Transverse colon (tissue), 4 donors: ENCODE measurements around the gene PRR33. TPM values are rescaled to one million over a fixed set of nuclear protein-coding genes. Genes with fewer than 3 reads are reported as not detected.

Experiments
- DNase-seq: peaks from one replicate; pipeline ENCODE4 v3.0.0-alpha.2; 2019
- H3K27ac ChIP-seq, 4 donors: fragments of 200-600 bp; sonication (generic); 2 replicates each; pipeline ENCODE4 v1.5.1; 2016 to 2018; ENCODE audit warnings: inconsistent platforms in 4 of 4
- H3K27me3 ChIP-seq: fragments of 200-600 bp; sonication (generic); 2 replicates; pipeline ENCODE4 v1.5.1; 2017; ENCODE audit warnings: inconsistent platforms
- H3K36me3 ChIP-seq, 4 donors: fragments of 200-600 bp; sonication (generic); 2 replicates each; pipeline ENCODE4 v1.5.1; 2017 to 2019; ENCODE audit warnings: inconsistent platforms in 4 of 4
- H3K4me1 ChIP-seq, 4 donors: fragments of 200-600 bp; sonication (generic); 2 replicates each; pipeline ENCODE4 v1.5.1; 2017 to 2020; ENCODE audit warnings: inconsistent platforms in 4 of 4
- H3K4me3 ChIP-seq, 4 donors: fragments of 200-600 bp; sonication (generic); 1 replicate in 1 of 4; 2 replicates in 3 of 4; pipeline versions ENCODE4 v1.5.1 to v1.6.1; 2017 to 2019; ENCODE audit warnings: inconsistent platforms in 4 of 4
- H3K9me3 ChIP-seq, 2 donors: fragments of 200-600 bp; sonication (generic); 2 replicates each; pipeline ENCODE4 v1.5.1; 2017 to 2019; ENCODE audit warnings: inconsistent platforms in 2 of 2
- EP300 ChIP-seq: sonication (generic); formaldehyde crosslinking; IDR thresholded peaks from one replicate; pipeline ENCODE4 v1.6.1; 2017; ENCODE audit warnings: antibody characterized with exemption, low read depth
- POLR2A ChIP-seq: fragments of 450-650 bp; IDR thresholded peaks from one replicate; pipeline ENCODE4 v1.6.1; 2016; ENCODE audit warnings: antibody characterized with exemption, mild to moderate bottlenecking, moderate library complexity
- POLR2AphosphoS5 ChIP-seq, 3 donors: sonication (generic); formaldehyde crosslinking; IDR thresholded peaks; one replicate each; pipeline ENCODE4 v1.6.1; 2016; ENCODE audit warnings: antibody characterized with exemption in 3 of 3
- WGBS, 2 donors: methylation state at CpG; one replicate each; pipeline ENCODE4 v1.1.5; 2018; ENCODE audit warnings: low coverage in 1 of 2; 5-methylcytosine and 5-hydroxymethylcytosine counted together
- in situ Hi-C, 4 donors: fragments of 200-750 bp; cut with MboI; loops; one replicate each; pipeline versions ENCODE4 v1.15.0 to v1.15.1; 2017; ENCODE audit warnings: low sequenced_read_pairs in 3 of 4, low pct_ligation_motif_present in 1 of 4, low pct_unique_long_range_greater_than_20kb in 1 of 4
- intact Hi-C: fragments of 100-400 bp; cut with DNase I; formaldehyde crosslinking; loops from one replicate; pipeline ENCODE4 v1.15.1; 2023; ENCODE audit warnings: low total_unique reads
- total RNA-seq, 4 donors: library from RNA; depleted of rRNA; stranded (reverse); fragments of >200 nt; gene quantifications; one replicate each; pipeline ENCODE4 v1.1.0, GENCODE V29; 2016
- TF ChIP-seq, protein P1 (sequence below), 5 experiments: fragments of 200-600 bp in 3 of 5; fragments of 450-650 bp in 2 of 5; sonication (generic) in 3 of 5; IDR thresholded peaks; 1 replicate in 2 of 5; 2 replicates in 3 of 5; pipeline ENCODE4 v1.5.1; 2016 to 2017; ENCODE audit warnings: antibody characterized with exemption in 5 of 5, inconsistent platforms in 3 of 5, mild to moderate bottlenecking in 2 of 5, moderate library complexity in 1 of 5

The PRR33 gene
- total RNA-seq, 4 donors from 2014 or later, result not detected

- 54% methylated on average over 8 of the region's 8 CpGs; no CpG with 5 or more reads in 1 of the 2 donors for WGBS, 2 donors
- no peak for DNase-seq
- Histone ChIP-seq H3K4me3 (no peak overlapping the region), H3K27me3 (no peaks in the 10 kb centered on the region), H3K27ac (peak overlapping the region in 1 of 4 donors; percentile 69), H3K9me3 (no peaks in the 10 kb centered on the region), H3K4me1 (peaks cover 25 to 52% (median 35%) of the 10 kb centered on the region in 4 donors), H3K36me3 (no peaks in the 10 kb centered on the region)
- intact Hi-C loops, result no loop called here
- in situ Hi-C loops, result no loop called here
- TF ChIP-seq EP300 (no peak), POLR2AphosphoS5 (IDR thresholded peaks at IDR 0.05) (no peak), POLR2A (no peak)
- TF ChIP-seq, protein P1, sequence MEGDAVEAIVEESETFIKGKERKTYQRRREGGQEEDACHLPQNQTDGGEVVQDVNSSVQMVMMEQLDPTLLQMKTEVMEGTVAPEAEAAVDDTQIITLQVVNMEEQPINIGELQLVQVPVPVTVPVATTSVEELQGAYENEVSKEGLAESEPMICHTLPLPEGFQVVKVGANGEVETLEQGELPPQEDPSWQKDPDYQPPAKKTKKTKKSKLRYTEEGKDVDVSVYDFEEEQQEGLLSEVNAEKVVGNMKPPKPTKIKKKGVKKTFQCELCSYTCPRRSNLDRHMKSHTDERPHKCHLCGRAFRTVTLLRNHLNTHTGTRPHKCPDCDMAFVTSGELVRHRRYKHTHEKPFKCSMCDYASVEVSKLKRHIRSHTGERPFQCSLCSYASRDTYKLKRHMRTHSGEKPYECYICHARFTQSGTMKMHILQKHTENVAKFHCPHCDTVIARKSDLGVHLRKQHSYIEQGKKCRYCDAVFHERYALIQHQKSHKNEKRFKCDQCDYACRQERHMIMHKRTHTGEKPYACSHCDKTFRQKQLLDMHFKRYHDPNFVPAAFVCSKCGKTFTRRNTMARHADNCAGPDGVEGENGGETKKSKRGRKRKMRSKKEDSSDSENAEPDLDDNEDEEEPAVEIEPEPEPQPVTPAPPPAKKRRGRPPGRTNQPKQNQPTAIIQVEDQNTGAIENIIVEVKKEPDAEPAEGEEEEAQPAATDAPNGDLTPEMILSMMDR (IDR thresholded peaks at IDR 0.05), result no peak
These were observed 24.3 kb downstream of the PRR33 start for GRCh38 chr11:1867381-1867780.

DNA sequence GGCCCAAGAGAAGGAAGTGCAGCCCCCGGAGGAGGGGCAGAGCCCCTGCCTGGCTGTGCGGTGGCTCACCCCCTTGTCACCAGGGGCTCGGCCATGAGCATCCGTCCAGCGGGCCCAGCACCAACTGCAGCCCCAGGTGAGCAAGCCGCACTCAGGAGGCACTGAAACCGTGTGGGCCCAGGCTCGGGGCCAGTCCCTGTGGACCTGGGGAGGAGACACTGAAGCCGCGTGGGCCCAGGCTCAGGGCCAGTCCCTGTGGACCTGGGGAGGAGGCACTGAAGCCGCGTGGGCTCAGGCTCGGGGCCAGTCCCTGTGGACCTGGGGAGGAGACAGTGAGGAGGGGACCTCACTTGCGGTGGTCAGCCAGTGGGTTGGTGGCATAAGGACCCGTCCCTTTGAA, 24.9 kb downstream of the PRR33 start:
- 77% methylated on average over 12 of the region's 15 CpGs; no CpG with 5 or more reads in 1 of the 2 donors for WGBS, 2 donors
- peaks cover 25 to 52% (median 35%) of the 10 kb centered on the region in 4 donors for H3K4me1 ChIP-seq
- no peak overlapping the region for H3K27ac ChIP-seq
- no peaks in the 10 kb centered on the region for H3K36me3 ChIP-seq
- no peak for DNase-seq
- intact Hi-C loops (no loop called here), in situ Hi-C loops (no loop called here)
- no peaks in the 10 kb centered on the region for H3K9me3 ChIP-seq
- no peaks in the 10 kb centered on the region for H3K27me3 ChIP-seq
- TF ChIP-seq POLR2A (no peak), POLR2AphosphoS5 (IDR thresholded peaks at IDR 0.05) (no peak), EP300 (no peak)
- TF ChIP-seq, protein P1 (IDR thresholded peaks at IDR 0.05), result no peak
- H3K4me3 ChIP-seq, result no peak overlapping the region

DNA sequence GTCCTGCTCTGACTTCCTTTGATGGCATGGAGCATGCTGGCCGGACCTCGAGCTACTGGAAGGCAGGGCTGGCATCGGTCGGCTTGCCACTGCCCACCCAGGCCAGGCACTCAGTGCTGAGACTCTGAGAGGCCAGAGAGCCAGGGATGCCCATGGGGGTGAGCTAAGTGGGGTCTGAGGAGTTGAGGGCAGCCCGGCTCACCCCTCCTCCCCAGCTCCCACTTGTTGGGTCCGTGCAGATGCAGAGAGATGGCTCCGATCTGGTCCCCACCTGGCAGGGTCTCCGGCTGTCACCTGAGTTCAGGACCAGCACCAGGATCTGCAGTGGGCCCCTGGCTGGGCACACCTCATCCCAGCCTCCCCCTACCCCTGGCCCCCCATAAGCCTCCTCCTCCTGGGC, 25.5 kb downstream of the PRR33 start:
- H3K27ac ChIP-seq, result no peak overlapping the region
- in situ Hi-C loops (no loop called here), intact Hi-C loops (no loop called here)
- H3K27me3 ChIP-seq, result no peaks in the 10 kb centered on the region
- H3K9me3 ChIP-seq, result no peaks in the 10 kb centered on the region
- no peak for DNase-seq
- H3K4me1 ChIP-seq, result peaks cover 25 to 52% (median 35%) of the 10 kb centered on the region in 4 donors
- TF ChIP-seq, protein P1 (IDR thresholded peaks at IDR 0.05), result no peak
- TF ChIP-seq EP300, result no peak
- no peak for TF ChIP-seq POLR2A
- TF ChIP-seq POLR2AphosphoS5 (IDR thresholded peaks at IDR 0.05), result no peak
- WGBS, 2 donors, result 93% methylated on average over 8 of the region's 8 CpGs; no CpG with 5 or more reads in 1 of the 2 donors
- no peaks in the 10 kb centered on the region for H3K36me3 ChIP-seq
- no peak overlapping the region for H3K4me3 ChIP-seq

GRCh38 chr11:1864831-1865665, 26.6 kb downstream of the PRR33 start:
- 35 to 72% methylated on average over 2 to 29 of the region's 30 CpGs for WGBS, 2 donors
- peak overlapping the region; percentile 68 to 86 (median 82) for H3K27ac ChIP-seq
- no peak for TF ChIP-seq EP300
- TF ChIP-seq, protein P1 (IDR thresholded peaks at IDR 0.05), result no peak
- no peak for TF ChIP-seq POLR2AphosphoS5 (IDR thresholded peaks at IDR 0.05)
- TF ChIP-seq POLR2A, result no peak
- H3K27me3 ChIP-seq, result no peaks in the 10 kb centered on the region
- no peaks in the 10 kb centered on the region for H3K36me3 ChIP-seq
- peaks cover 22 to 42% (median 32%) of the 10 kb centered on the region in 4 donors for H3K4me1 ChIP-seq
- intact Hi-C loops, result no loop called here
- DNase-seq, result no peak
- in situ Hi-C loops, result no loop called here
- H3K4me3 ChIP-seq, result peak overlapping the region in 3 of 4 donors; percentile 1 to 25 (median 10)
- no peaks in the 10 kb centered on the region for H3K9me3 ChIP-seq
